Psoas muscle (tissue), 8 donors: ENCODE measurements around the gene ARAP2. TPM values are rescaled to one million over a fixed set of nuclear protein-coding genes. Genes with fewer than 3 reads are reported as not detected.

Source experiments
- ATAC-seq, 4 donors: fragments of 200-7000 bp; cut with Tn5 transposase; one replicate each; pipeline ENCODE4 v1.9.1; 2020; ENCODE audit warnings: moderate library complexity in 3 of 4, mild to moderate bottlenecking in 2 of 4
- DNase-seq, 2 donors: peaks; one replicate each; pipeline ENCODE4 v3.0.0-alpha.2; 2020
- H3K27ac ChIP-seq: fragments of 200-600 bp; one replicate; pipeline ENCODE4 v1.8.0; 2022
- H3K27me3 ChIP-seq, 3 donors: fragments of 200-600 bp in 1 of 3; one replicate each; pipeline versions ENCODE4 v1.6.1 to v1.8.0; 2013 to 2022; ENCODE audit warnings: low read length in 2 of 3, mild to moderate bottlenecking in 2 of 3, moderate library complexity in 1 of 3; ENCODE audit not compliant: insufficient read depth in 3 of 3
- H3K36me3 ChIP-seq, 2 donors: fragments of 200-600 bp in 1 of 2; one replicate each; pipeline versions ENCODE4 v1.6.1 to v1.8.0; 2013 to 2022; ENCODE audit warnings: low read depth in 1 of 2, mild to moderate bottlenecking in 1 of 2, moderate library complexity in 1 of 2; ENCODE audit not compliant: insufficient read depth in 1 of 2
- H3K4me1 ChIP-seq: fragments of 200-600 bp; one replicate; pipeline ENCODE4 v1.8.0; 2022
- H3K4me3 ChIP-seq: fragments of 200-600 bp; one replicate; pipeline ENCODE4 v1.8.0; 2022; ENCODE audit warnings: mild to moderate bottlenecking
- H3K9me3 ChIP-seq: fragments of 200-600 bp; one replicate; pipeline ENCODE4 v1.8.0; 2022
- CTCF ChIP-seq: fragments of 200-600 bp; IDR thresholded peaks from one replicate; pipeline ENCODE4 v1.8.0; 2022; ENCODE audit warnings: antibody characterized with exemption
- WGBS, 3 donors: extraction: QIAGEN DNeasy Blood & Tissue Kit; methylation state at CpG; one replicate each; pipeline versions ENCODE4 v1.1.6 to v1.1.7; 2013; 5-methylcytosine and 5-hydroxymethylcytosine counted together
- intact Hi-C, 2 donors: fragments of 100-400 bp; cut with DNase I; formaldehyde crosslinking; loops; one replicate each; pipeline versions ENCODE4 v1.11.0 to v1.14.2; 2022
- polyA plus RNA-seq, 3 donors: library from polyadenylated mRNA; stranded (reverse); fragments of 200-250 nt; gene quantifications; one replicate each; pipeline ENCODE4 v1.2.3, GENCODE V29; 2013
- total RNA-seq, 4 donors: library from RNA; stranded (reverse); fragmentation: NEBNext Ultra II Directional in 2 of 4; extraction: Animal tissue kit (Norgen Biotek cat#: 25700) in 2 of 4; gene quantifications; one replicate each; pipeline versions ENCODE4 v1.2.1 to v1.2.4, GENCODE V29; 2021 to 2023
- donor health status: healthy with polysubstance abuse.
- donor health status: DM: no; HTN: no; CAD: no; lungs with moderate emphysema.
- donor health status: Bipolar disorder and iron deficiency.
- donor health status: healthy.
- donor health status: DM: yes; HTN: yes; CAD: no.
- donor health status: DM: no; HTN: no; CAD: no.
- donor health status: DM: no; HTN: no; CAD: no.
- donor health status: DM: yes; HTN: yes; CAD: no.

Gene ARAP2
- total and polyA plus RNA-seq, 7 donors, result 0.11 to 2.7 (median 1.4) TPM

GRCh38 chr4:36065274-36065871 is 178.9 kb downstream of the ARAP2 start:
- Histone ChIP-seq H3K4me3 (no peak overlapping the region), H3K9me3 (no peaks in the 10 kb centered on the region), H3K4me1 (no peaks in the 10 kb centered on the region), H3K27ac (no peak overlapping the region), H3K27me3 (no peaks in the 10 kb centered on the region), H3K36me3 (no peaks in the 10 kb centered on the region)
- WGBS, 3 donors, result 63 to 80% (median 69%) methylated on average over 1 of the region's 1 CpG
- TF ChIP-seq CTCF, result no peak
- DNase-seq (no peak), ATAC-seq (no peak)
- intact Hi-C loops, result no loop called here

DNA sequence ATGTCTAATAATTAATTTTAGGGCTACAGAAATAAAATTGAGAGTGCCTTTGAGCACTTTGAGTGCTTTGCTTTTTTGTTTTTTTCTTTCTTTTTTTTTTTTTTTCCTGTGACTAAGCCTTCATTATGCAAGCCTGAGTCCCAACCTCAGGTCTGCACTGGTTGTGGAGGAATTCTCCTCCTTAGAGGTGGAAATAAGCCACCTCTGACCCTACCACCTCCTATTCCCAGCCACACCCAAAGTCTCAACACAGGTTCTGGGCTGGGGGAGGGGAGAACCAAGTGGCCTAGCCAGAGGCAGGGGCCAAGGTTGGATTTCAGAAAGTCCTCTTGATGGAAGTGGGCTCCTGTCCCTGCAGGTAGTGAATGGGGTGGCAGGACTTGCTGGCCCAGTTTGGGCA is 180.2 kb downstream of the ARAP2 start:
- ATAC-seq (no peak), DNase-seq (no peak)
- Histone ChIP-seq H3K36me3 (no peaks in the 10 kb centered on the region), H3K4me3 (no peak overlapping the region), H3K4me1 (no peaks in the 10 kb centered on the region), H3K9me3 (no peaks in the 10 kb centered on the region), H3K27me3 (no peaks in the 10 kb centered on the region), H3K27ac (no peak overlapping the region)
- intact Hi-C loops, result no loop called here
- TF ChIP-seq CTCF, result no peak

GRCh38 chr4:36056136-36056535 is 188.2 kb downstream of the ARAP2 start:
- ATAC-seq (no peak), DNase-seq (no peak)
- H3K9me3 ChIP-seq, result no peaks in the 10 kb centered on the region
- H3K27ac ChIP-seq, result no peak overlapping the region
- no peak overlapping the region for H3K4me3 ChIP-seq
- H3K27me3 ChIP-seq, result no peaks in the 10 kb centered on the region
- intact Hi-C loops, result no loop called here
- WGBS, 3 donors, result 70 to 82% (median 81%) methylated on average over 1 of the region's 1 CpG
- no peaks in the 10 kb centered on the region for H3K4me1 ChIP-seq
- no peak for TF ChIP-seq CTCF
- no peaks in the 10 kb centered on the region for H3K36me3 ChIP-seq

GRCh38 chr4:36054694-36055422 is 189.5 kb downstream of the ARAP2 start:
- 30 to 33% (median 30%) methylated on average over 5 of the region's 5 CpGs for WGBS, 3 donors

More at GRCh38 chr4:36054694-36055422, 189.5 kb downstream of the ARAP2 start:
- Histone ChIP-seq H3K9me3 (no peaks in the 10 kb centered on the region), H3K36me3 (no peaks in the 10 kb centered on the region), H3K4me3 (no peak overlapping the region), H3K27ac (no peak overlapping the region), H3K27me3 (no peaks in the 10 kb centered on the region), H3K4me1 (no peaks in the 10 kb centered on the region)
- DNase-seq (no peak), ATAC-seq (no peak)
- intact Hi-C loops, result no loop called here
- TF ChIP-seq CTCF, result no peak
